Gastrocnemius medialis (tissue), 4 donors: ENCODE measurements around the gene CD40LG.

ENCODE experiments used
- CTCF ChIP-seq, 5 experiments: fragments of 450-650 bp in 3 of 5; fragments of 200-600 bp in 2 of 5; sonication (generic) in 2 of 5; IDR thresholded peaks in 4 of 5; conservative IDR thresholded peaks in 1 of 5; 1 replicate in 4 of 5; 2 replicates in 1 of 5; pipeline ENCODE4 v1.5.1; 2016 to 2019; ENCODE audit warnings: antibody characterized with exemption in 5 of 5, mild to moderate bottlenecking in 3 of 5, moderate library complexity in 3 of 5
- POLR2A ChIP-seq, 2 donors: fragments of 450-650 bp; IDR thresholded peaks; one replicate each; pipeline ENCODE4 v1.6.1; 2017; ENCODE audit warnings: antibody characterized with exemption in 2 of 2, mild to moderate bottlenecking in 2 of 2, moderate library complexity in 2 of 2

DNA sequence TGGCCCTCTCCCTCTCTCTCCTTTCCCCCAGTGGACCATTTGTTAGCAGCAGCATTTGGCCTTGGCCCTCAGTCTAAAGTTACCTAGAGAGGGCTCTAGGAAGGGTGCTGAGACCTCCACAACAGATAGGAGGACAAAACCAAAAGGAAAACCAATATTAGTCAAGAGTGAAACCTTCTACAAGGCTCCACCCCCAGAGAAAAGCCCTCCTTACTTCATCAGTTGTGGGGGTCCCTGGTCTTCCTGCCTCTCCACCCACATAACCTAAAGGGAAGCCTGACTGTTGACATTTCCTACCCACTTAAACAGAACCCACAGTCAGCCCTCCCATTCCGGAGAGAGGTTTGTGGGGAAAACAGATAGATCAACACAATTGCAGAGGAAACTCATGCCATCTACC lies 4.7 kb upstream of the CD40LG start:
- TF ChIP-seq CTCF (IDR thresholded peaks at IDR 0.05 in 4 of 5, conservative IDR thresholded peaks at IDR 0.05 in 1 of 5) (no peak), POLR2A (IDR thresholded peaks at IDR 0.05) (no peak)
